GM18861 (cell line): Measurements from ENCODE around the gene LRP3.

Experiments used
- ATAC-seq: cut with Tn5 transposase; IDR thresholded peaks from one replicate; pipeline ENCODE4 v1.9.1; 2021; ENCODE audit not compliant: unreplicated experiment

LRP3 gene

DNA sequence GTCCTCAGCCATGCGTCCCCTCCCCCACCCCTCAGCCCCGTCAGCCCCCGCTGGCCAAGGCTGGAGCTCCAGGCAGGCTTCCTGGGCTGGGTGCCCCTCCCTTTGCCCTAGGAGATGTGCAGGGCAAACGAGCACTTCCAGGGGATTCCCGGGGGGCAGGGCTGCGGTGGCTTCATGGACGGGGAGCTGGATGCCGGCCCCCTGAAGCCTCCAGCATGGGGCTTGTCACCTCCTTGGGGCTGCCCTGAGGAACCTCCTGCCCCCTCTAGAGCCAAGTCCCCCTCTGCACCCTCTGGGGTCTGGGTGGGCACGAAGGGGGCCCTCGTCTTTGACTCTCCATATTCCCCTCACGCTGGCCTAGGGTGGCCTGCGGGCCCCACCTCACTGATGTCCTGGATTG is 56.9 kb downstream of the LRP3 start:
- ATAC-seq, result no peak

GRCh38 chr19:33251526-33252090 is 57.5 kb downstream of the LRP3 start:
- no peak for ATAC-seq

- ATAC-seq, result no peak
Observed at GRCh38 chr19:33252418-33252962, 58.4 kb downstream of the LRP3 start.

GRCh38 chr19:33252971-33253370 is 58.8 kb downstream of the LRP3 start:
- no peak for ATAC-seq

DNA sequence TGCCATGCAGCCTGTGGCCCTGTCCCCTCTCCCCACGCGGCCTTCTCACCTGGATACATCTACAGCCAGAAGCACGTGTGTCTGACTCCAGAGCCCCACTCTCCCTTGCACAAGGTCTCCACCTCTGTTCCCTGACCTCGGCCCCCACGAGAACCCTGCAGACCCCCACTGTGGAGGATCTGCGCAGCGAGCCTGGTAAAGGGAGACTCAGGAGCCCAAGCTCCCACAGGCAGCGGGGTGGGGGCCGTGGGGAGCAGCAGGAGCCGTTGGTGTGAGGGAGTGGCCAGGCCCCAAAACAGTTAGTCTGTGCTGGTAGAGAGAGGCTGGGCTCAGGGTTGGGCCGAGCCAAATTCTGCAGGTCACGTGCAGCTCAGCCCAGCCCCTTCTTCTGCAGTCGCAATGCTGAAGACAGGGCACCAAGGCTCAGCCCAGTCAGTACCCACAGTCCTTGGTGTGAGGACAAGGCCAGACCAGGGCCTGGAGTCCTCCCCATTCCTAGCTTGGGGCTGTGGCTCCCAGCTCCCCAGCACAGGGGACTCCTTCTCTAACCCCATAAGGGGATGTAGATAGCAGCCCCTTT is 60.2 kb downstream of the LRP3 start:
- ATAC-seq, result no peak

DNA sequence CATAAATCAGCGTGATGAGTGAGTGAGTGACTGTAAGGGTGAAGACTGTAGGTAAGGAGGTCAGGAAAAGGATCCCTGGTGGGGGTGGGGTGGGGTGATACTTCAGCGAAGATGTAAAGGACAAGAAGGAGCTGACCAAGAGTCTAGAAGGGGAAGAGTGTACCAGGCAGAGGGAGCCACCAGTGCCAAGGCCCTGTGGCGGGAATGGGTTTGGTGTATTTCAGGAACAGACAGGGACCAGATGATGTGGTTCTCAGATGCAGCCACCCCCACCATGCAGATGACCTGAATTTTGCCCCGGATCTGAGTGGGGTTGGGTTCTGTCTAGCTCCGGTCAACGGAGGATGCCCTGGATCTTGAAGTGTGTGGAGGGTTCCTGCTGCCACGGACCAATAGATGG is 61.7 kb downstream of the LRP3 start:
- ATAC-seq, result no peak

- no peak for ATAC-seq
Observed at GRCh38 chr19:33256261-33256660, 62.1 kb downstream of the LRP3 start.

DNA sequence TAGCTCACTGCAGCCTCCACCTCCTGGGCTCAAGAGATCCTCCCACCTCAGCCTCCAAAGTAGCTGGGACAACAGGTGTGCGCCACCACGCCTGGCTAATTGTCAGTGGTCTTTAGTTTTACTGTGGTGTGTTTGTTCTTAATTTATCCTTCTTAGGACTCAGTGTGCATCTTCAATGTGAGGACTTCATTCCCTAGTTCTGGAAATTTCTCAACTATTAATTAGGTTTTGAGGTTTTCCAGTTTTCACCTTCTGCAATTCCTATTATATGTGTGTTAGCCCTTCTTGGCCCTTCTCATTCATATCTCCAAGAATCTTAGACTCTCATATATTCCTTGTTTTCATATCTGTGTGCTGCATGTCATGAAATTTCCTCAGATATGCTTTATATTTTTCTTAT is 63.7 kb downstream of the LRP3 start:
- ATAC-seq, result no peak
